WTC11 (cell line): ENCODE measurements around the gene FERMT3. TPM values are rescaled to one million over a fixed set of nuclear protein-coding genes. Genes with fewer than 3 reads are reported as not detected.

Experiments
- ATAC-seq: fragments of 200-7000 bp; cut with Tn5 transposase; 2 replicates; pipeline ENCODE4 v1.10.0; 2021; ENCODE audit warnings: mild to moderate bottlenecking, moderate library complexity
- CTCF ChIA-PET: fragments of 300-600 bp; sonication (Branson Sonifier 250); formaldehyde crosslinking; loops from one replicate; lab custom pipeline; 2021; ENCODE audit warnings: antibody characterized with exemption; lab: Charles Lee
- POLR2A ChIA-PET: fragments of 350-600 bp; sonication (Branson Sonifier 250); formaldehyde crosslinking; loops from one replicate; lab custom pipeline; 2021; ENCODE audit warnings: antibody characterized with exemption; lab: Charles Lee
- DNase-seq: peaks from one replicate; pipeline ENCODE4 v3.0.0; 2021; ENCODE audit warnings: low spot score
- H3K27ac Mint-ChIP-seq: 2 replicates; pipeline ENCODE4 v1.8.0; 2021; ENCODE audit warnings: mixed read lengths
- H3K27me3 Mint-ChIP-seq: 2 replicates; pipeline ENCODE4 v1.8.0; 2021; ENCODE audit warnings: low read depth, mild to moderate bottlenecking, moderate library complexity, mixed read lengths
- H3K36me3 Mint-ChIP-seq: 2 replicates; pipeline ENCODE4 v1.8.0; 2021; ENCODE audit warnings: mixed read lengths
- H3K4me1 Mint-ChIP-seq: 2 replicates; pipeline ENCODE4 v1.8.0; 2022; ENCODE audit warnings: mixed read lengths
- H3K4me3 Mint-ChIP-seq: 2 replicates; pipeline ENCODE4 v1.8.0; 2021; ENCODE audit warnings: mild to moderate bottlenecking, moderate library complexity, mixed read lengths
- H3K9me3 Mint-ChIP-seq: 2 replicates; pipeline ENCODE4 v1.8.0; 2021; ENCODE audit warnings: mixed read lengths
- ATF3 ChIP-seq: sonication (generic); formaldehyde crosslinking; conservative IDR thresholded peaks from 2 replicates; pipeline ENCODE4 v1.8.1; 2022; ENCODE audit warnings: mild to moderate bottlenecking, missing genetic modification reagents
- CREB1 ChIP-seq: sonication (generic); formaldehyde crosslinking; IDR thresholded peaks from 2 replicates; pipeline ENCODE4 v1.8.0; 2023; ENCODE audit warnings: mild to moderate bottlenecking, missing genetic modification reagents
- CREM ChIP-seq: sonication (generic); formaldehyde crosslinking; IDR thresholded peaks from 2 replicates; pipeline ENCODE4 v1.8.1; 2022; ENCODE audit warnings: mild to moderate bottlenecking, missing genetic modification reagents, moderate library complexity
- E2F5 ChIP-seq: sonication (generic); formaldehyde crosslinking; IDR thresholded peaks from 2 replicates; pipeline ENCODE4 v1.8.1; 2022; ENCODE audit warnings: mild to moderate bottlenecking, moderate library complexity, missing genetic modification reagents
- ERG ChIP-seq: fragments of 250-450 bp; sonication (Bioruptor Pico); IDR thresholded peaks from 2 replicates; pipeline ENCODE4 v1.8.0; 2021; ENCODE audit warnings: mild to moderate bottlenecking
- FOXK1 ChIP-seq: sonication (generic); formaldehyde crosslinking; IDR thresholded peaks from 2 replicates; pipeline ENCODE4 v1.8.0; 2022; ENCODE audit warnings: mild to moderate bottlenecking, moderate library complexity, missing genetic modification reagents
- GRHL2 ChIP-seq: fragments of 250-450 bp; sonication (Bioruptor Pico); IDR thresholded peaks from 2 replicates; pipeline ENCODE4 v1.8.0; 2022; ENCODE audit warnings: mild to moderate bottlenecking, moderate library complexity; ENCODE audit not compliant: insufficient replicate concordance, severe bottlenecking
- NFATC4 ChIP-seq: fragments of 250-450 bp; sonication (Bioruptor Pico); IDR thresholded peaks from 2 replicates; pipeline ENCODE4 v1.9.0; 2021; ENCODE audit warnings: mild to moderate bottlenecking
- NR1H2 ChIP-seq: sonication (generic); formaldehyde crosslinking; IDR thresholded peaks from 2 replicates; pipeline ENCODE4 v1.9.0; 2021; ENCODE audit warnings: mild to moderate bottlenecking, moderate library complexity, missing genetic modification reagents
- SMAD3 ChIP-seq: sonication (generic); formaldehyde crosslinking; IDR thresholded peaks from 2 replicates; pipeline ENCODE4 v1.8.0; 2022; ENCODE audit warnings: missing genetic modification reagents, mild to moderate bottlenecking, borderline replicate concordance
- SP1 ChIP-seq: sonication (generic); formaldehyde crosslinking; conservative IDR thresholded peaks from 2 replicates; pipeline ENCODE4 v1.8.1; 2022; ENCODE audit warnings: missing genetic modification reagents
- USF2 ChIP-seq: sonication (generic); formaldehyde crosslinking; IDR thresholded peaks from 2 replicates; pipeline ENCODE4 v1.8.1; 2023; ENCODE audit warnings: mild to moderate bottlenecking, missing genetic modification reagents, moderate library complexity
- ZBTB21 ChIP-seq: sonication (generic); formaldehyde crosslinking; IDR thresholded peaks from 2 replicates; pipeline ENCODE4 v1.8.1; 2023; ENCODE audit warnings: mild to moderate bottlenecking, missing genetic modification reagents, borderline replicate concordance
- ZNF121 ChIP-seq: sonication (generic); formaldehyde crosslinking; IDR thresholded peaks from 2 replicates; pipeline ENCODE4 v1.8.0; 2023; ENCODE audit warnings: missing genetic modification reagents
- ZNF423 ChIP-seq: fragments of 250-450 bp; sonication (Bioruptor Pico); IDR thresholded peaks from 2 replicates; pipeline ENCODE4 v2.1.2; 2022; ENCODE audit warnings: mild to moderate bottlenecking, moderate library complexity
- ZNF425 ChIP-seq: fragments of 250-450 bp; sonication (Bioruptor Pico); conservative IDR thresholded peaks from 2 replicates; pipeline ENCODE4 v1.9.0; 2021; ENCODE audit warnings: mild to moderate bottlenecking
- ZNF671 ChIP-seq: fragments of 250-450 bp; sonication (Bioruptor Pico); IDR thresholded peaks from 2 replicates; pipeline ENCODE4 v1.8.0; 2021; ENCODE audit warnings: mild to moderate bottlenecking
- total RNA-seq: library from RNA; stranded (reverse); gene quantifications from 3 replicates; pipeline ENCODE4 v1.2.3, GENCODE V29; 2021
- TF ChIP-seq, protein P1 (sequence below): sonication (generic); formaldehyde crosslinking; IDR thresholded peaks from 2 replicates; pipeline ENCODE4 v1.8.0; 2022; ENCODE audit warnings: mild to moderate bottlenecking, missing genetic modification reagents
- TF ChIP-seq, protein P2 (sequence below): sonication (generic); formaldehyde crosslinking; IDR thresholded peaks from 2 replicates; pipeline ENCODE4 v1.8.0; 2022; ENCODE audit warnings: mild to moderate bottlenecking, missing genetic modification reagents
- TF ChIP-seq, protein P3 (sequence below): sonication (generic); formaldehyde crosslinking; conservative IDR thresholded peaks from 2 replicates; pipeline ENCODE4 v1.8.1; 2023; ENCODE audit warnings: mild to moderate bottlenecking, low read depth, missing genetic modification reagents, moderate library complexity
- TF ChIP-seq, protein P4 (sequence below): fragments of 250-450 bp; sonication (Bioruptor Pico); IDR thresholded peaks from 2 replicates; pipeline ENCODE4 v1.9.0; 2021; ENCODE audit warnings: mild to moderate bottlenecking, borderline replicate concordance

Gene FERMT3
- total RNA-seq, 1 experiment from 2014 or later = 3.8 TPM

- no peaks in the 10 kb centered on the region for H3K9me3 Mint-ChIP-seq
- no peaks in the 10 kb centered on the region for H3K27me3 Mint-ChIP-seq
- peak overlapping the region; percentile 93 for H3K4me3 Mint-ChIP-seq
- ATAC-seq (peak; percentile 1), DNase-seq (no peak)
- POLR2A ChIA-PET = interaction anchor here (0.6 to 2.3 kb wide), 18 partner anchors 11 to 268 kb away, joined by 3 to 11 read pairs (median 4); partner anchors contain the start of genes DNAJC4, FKBP2, MACROD1 and PRDX5
- CTCF ChIA-PET = interaction anchor here (0.6 to 3.1 kb wide), 30 partner anchors 10 to 347 kb away, joined by 3 to 23 read pairs (median 4); partner anchors contain the start of genes ESRRA, FERMT3, FKBP2 and MACROD1
- peaks cover 41% of the 10 kb centered on the region for H3K4me1 Mint-ChIP-seq
- H3K27ac Mint-ChIP-seq = peak overlapping the region; percentile 96
- H3K36me3 Mint-ChIP-seq = peaks cover 13% of the 10 kb centered on the region
- TF ChIP-seq GRHL2 (no peak), ZNF425 (CRISPR knock-in tag) (no peak), NFATC4 (CRISPR knock-in tag) (no peak), SP1 (CRISPR knock-in tag) (peak; percentile 68), ATF3 (CRISPR knock-in tag) (no peak), CREB1 (peak; percentile 88), ZNF671 (CRISPR knock-in tag) (no peak), ERG (0 out of 2 replicates have a peak, but pooled peaks have one; percentile 69), NR1H2 (CRISPR knock-in tag) (peak; percentile 68), ZBTB21 (CRISPR knock-in tag) (peak; percentile 63; the same call in 1 of the 2 replicates), ZNF423 (CRISPR knock-in tag) (no peak), CREM (peak; percentile 83), E2F5 (CRISPR knock-in tag) (peak; percentile 87), ZNF121 (0 out of 2 replicates have a peak, but pooled peaks have one; percentile 26), SMAD3 (CRISPR knock-in tag) (peak; percentile 78; the same call in 1 of the 2 replicates), USF2 (CRISPR knock-in tag) (peak; percentile 95), FOXK1 (CRISPR knock-in tag) (peak; percentile 90)
- TF ChIP-seq, protein P1, sequence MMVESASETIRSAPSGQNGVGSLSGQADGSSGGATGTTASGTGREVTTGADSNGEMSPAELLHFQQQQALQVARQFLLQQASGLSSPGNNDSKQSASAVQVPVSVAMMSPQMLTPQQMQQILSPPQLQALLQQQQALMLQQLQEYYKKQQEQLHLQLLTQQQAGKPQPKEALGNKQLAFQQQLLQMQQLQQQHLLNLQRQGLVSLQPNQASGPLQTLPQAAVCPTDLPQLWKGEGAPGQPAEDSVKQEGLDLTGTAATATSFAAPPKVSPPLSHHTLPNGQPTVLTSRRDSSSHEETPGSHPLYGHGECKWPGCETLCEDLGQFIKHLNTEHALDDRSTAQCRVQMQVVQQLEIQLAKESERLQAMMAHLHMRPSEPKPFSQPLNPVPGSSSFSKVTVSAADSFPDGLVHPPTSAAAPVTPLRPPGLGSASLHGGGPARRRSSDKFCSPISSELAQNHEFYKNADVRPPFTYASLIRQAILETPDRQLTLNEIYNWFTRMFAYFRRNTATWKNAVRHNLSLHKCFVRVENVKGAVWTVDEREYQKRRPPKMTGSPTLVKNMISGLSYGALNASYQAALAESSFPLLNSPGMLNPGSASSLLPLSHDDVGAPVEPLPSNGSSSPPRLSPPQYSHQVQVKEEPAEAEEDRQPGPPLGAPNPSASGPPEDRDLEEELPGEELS (CRISPR knock-in tag) = peak; percentile 98
- TF ChIP-seq, protein P2, sequence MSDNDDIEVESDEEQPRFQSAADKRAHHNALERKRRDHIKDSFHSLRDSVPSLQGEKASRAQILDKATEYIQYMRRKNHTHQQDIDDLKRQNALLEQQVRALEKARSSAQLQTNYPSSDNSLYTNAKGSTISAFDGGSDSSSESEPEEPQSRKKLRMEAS (CRISPR knock-in tag) = peak; percentile 98
- TF ChIP-seq, protein P3, sequence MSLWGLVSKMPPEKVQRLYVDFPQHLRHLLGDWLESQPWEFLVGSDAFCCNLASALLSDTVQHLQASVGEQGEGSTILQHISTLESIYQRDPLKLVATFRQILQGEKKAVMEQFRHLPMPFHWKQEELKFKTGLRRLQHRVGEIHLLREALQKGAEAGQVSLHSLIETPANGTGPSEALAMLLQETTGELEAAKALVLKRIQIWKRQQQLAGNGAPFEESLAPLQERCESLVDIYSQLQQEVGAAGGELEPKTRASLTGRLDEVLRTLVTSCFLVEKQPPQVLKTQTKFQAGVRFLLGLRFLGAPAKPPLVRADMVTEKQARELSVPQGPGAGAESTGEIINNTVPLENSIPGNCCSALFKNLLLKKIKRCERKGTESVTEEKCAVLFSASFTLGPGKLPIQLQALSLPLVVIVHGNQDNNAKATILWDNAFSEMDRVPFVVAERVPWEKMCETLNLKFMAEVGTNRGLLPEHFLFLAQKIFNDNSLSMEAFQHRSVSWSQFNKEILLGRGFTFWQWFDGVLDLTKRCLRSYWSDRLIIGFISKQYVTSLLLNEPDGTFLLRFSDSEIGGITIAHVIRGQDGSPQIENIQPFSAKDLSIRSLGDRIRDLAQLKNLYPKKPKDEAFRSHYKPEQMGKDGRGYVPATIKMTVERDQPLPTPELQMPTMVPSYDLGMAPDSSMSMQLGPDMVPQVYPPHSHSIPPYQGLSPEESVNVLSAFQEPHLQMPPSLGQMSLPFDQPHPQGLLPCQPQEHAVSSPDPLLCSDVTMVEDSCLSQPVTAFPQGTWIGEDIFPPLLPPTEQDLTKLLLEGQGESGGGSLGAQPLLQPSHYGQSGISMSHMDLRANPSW = 0 out of 2 replicates have a peak, but pooled peaks have one; percentile 56
- TF ChIP-seq, protein P4, sequence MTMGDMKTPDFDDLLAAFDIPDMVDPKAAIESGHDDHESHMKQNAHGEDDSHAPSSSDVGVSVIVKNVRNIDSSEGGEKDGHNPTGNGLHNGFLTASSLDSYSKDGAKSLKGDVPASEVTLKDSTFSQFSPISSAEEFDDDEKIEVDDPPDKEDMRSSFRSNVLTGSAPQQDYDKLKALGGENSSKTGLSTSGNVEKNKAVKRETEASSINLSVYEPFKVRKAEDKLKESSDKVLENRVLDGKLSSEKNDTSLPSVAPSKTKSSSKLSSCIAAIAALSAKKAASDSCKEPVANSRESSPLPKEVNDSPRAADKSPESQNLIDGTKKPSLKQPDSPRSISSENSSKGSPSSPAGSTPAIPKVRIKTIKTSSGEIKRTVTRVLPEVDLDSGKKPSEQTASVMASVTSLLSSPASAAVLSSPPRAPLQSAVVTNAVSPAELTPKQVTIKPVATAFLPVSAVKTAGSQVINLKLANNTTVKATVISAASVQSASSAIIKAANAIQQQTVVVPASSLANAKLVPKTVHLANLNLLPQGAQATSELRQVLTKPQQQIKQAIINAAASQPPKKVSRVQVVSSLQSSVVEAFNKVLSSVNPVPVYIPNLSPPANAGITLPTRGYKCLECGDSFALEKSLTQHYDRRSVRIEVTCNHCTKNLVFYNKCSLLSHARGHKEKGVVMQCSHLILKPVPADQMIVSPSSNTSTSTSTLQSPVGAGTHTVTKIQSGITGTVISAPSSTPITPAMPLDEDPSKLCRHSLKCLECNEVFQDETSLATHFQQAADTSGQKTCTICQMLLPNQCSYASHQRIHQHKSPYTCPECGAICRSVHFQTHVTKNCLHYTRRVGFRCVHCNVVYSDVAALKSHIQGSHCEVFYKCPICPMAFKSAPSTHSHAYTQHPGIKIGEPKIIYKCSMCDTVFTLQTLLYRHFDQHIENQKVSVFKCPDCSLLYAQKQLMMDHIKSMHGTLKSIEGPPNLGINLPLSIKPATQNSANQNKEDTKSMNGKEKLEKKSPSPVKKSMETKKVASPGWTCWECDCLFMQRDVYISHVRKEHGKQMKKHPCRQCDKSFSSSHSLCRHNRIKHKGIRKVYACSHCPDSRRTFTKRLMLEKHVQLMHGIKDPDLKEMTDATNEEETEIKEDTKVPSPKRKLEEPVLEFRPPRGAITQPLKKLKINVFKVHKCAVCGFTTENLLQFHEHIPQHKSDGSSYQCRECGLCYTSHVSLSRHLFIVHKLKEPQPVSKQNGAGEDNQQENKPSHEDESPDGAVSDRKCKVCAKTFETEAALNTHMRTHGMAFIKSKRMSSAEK (CRISPR knock-in tag) = no peak; the same call in 1 of the 2 replicates
Observed at GRCh38 chr11:64185175-64185692, 21.3 kb upstream of the FERMT3 start.
